Dermis blood vessel endothelial cell (primary cell): ENCODE data around the gene RABAC1. TPM values are rescaled to one million over a fixed set of nuclear protein-coding genes. Genes with fewer than 3 reads are reported as not detected.
"Not testable (repeated sequence)": the region's sequence is repeated elsewhere in the genome, so short reads cannot be mapped to it uniquely, and the experiment has no call there.

Experiments used
- DNase-seq: peaks from one replicate; pipeline ENCODE4 v3.0.0; 2010
- total RNA-seq: library from RNA; depleted of rRNA; stranded (reverse); fragments of >200 nt; gene quantifications from 2 replicates; pipeline ENCODE4 v1.2.3, GENCODE V29; 2014

The RABAC1 gene
- 73.9 and 132 TPM in 2 replicates for total RNA-seq

DNA sequence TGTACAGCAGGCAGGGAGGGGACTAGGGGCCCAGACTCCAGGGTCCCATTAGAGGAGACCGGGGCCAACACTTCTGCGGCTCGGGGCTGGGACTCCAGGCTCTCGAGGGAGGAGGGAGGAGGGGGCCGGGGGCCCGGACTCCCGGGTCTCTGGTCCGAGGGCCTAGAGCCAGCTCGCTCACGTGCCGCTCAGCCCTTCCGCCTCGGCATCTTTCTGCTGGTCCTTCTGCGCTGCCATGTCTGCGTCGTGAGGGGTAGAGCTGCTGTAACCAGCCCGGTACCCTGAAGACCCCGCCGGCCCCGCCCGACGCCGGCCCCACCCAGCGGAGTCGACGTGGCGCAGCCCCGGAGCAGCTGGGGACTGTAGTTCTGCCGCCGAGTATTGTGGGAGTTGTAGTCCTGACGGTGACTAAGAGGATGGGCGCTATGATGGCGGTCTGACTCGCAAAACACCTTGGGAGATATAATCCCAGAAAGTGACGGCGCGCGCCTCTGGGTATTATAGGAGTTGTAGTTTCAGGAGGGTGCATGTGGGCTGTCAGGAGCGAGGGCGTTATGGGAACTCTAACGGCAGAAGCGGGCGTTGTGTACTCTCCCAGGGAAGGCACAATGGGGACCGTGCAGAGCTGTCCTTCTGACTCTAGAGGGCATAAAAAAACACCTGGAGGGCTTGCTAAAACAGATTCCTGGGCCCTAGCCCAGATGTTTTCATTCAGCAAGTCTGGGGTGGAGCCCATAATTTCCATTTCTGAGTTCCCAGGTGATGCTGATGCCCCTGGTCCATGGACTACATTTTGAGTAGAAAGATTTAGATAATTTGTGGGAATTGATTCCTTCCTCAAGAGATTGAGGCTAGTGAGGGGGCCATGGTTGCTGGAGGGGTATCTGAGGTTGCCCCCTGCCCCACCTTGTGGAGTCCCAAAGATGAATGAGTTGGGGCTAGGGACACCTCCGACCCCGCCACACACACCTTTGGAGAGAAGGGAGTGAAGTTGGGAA lies at the start of gene RABAC1:
RABAC1 (minus strand) TSS at position 266 of the 998 bp plus-strand sequence; CDS start at position 237, 29 bp downstream.
- DNase-seq, result peak; percentile 91

DNA sequence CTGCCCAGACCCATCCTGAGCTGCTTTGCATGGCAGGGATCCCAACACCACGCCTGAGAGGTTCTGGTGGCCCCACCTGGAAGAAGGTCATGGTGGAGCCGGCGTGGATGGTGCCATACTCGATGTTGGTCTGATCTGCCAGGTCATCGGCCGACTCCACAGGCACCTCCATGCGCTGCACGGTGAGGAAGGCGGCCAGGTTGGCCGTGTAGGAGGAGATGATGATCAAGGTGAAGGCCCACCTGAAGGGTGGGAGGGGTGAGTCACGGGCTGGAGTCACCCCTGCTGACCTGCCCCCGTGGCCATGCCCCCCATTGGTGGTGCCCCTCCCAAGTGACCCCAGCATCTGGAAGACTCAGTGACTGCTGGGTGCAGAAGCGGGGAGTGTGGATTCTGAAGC lies 47.4 kb upstream of the RABAC1 start:
- no peak for DNase-seq

DNA sequence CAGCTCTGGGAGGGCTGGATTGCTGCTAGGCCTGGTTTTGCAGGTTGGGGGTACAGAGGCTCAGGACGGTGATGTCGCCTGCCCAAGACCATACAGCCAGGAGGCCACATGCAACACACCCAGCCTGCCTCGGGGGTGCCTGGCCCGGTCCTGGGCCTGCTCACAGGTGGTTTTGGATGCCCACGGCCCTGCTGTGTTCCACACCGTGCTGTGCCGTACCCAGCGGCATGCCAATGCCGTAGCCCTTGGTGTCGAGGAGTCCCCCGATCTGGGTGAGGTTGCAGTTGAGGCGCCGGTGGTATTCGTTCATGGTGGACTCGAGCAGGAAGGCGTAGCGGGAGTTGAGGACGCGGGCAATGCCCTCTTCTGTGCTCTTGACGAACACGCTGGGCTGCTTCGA lies 46.4 kb upstream of the RABAC1 start:
- no peak for DNase-seq

GRCh38 chr19:42003506-42004294 lies 44.6 kb upstream of the RABAC1 start:
- DNase-seq, result no peak

- no peak for DNase-seq
Observed at GRCh38 chr19:41999878-42000208, 40.7 kb upstream of the RABAC1 start.

- no peak for DNase-seq
Observed at GRCh38 chr19:41999071-41999877, 40.2 kb upstream of the RABAC1 start.

GRCh38 chr19:41998246-41999020 lies 39.3 kb upstream of the RABAC1 start:
- DNase-seq, result peak; percentile 57

DNA sequence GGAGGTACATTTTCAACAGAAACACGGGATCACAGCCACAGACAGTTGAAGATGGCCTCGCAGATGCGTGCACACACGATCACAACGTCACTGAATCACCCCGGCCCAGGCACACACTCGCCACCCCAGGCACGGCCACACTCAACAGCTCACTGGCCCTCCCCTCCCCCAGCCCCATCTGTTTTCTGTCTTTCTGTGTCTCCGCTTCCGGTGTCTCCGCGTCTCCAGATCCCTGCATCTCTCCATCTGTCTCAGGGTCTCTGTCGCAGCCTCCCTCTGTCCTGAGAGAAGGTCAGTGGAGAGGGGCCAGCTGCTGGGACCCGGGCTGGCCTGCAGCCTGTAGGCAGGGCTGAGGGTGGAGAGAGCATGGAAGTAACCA lies 38.7 kb upstream of the RABAC1 start:
- DNase-seq, result no peak

DNA sequence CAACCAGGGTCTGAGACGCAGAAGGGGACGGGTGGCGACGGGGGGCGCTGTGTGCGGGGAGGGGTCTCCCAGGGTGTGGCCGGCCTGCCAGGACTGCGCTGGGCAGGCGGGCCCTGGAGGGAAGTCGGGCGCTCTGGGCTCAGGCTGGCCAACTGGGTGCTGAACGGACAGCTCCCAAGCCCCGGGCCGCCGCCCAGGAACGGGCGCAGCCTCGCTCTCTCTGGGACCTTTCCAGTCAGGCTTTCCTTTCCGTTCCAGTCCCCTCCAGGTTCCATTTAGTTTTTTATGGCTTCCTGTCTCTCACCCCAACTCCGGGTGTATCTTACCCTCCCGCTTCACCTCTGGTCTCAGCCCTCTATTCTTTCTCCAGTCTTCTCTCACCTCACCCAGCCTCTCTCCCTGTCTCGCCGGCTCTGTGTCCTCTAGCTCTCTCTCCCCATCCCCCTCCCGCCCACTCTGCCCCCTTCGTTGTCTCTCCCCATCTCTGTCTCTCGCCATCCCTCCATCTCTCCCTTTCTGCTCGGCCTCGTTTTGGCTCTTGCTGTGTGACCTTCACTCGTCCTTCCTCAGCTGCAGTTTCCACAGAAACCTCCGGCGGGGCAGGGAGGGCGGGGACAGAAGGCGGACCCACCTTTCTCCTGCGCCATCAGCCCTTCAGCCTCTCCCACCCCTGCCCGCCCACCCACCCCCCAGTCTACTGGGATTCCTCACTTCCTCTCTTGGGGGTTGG lies 38.2 kb upstream of the RABAC1 start:
- DNase-seq, result peak; percentile 53

DNA sequence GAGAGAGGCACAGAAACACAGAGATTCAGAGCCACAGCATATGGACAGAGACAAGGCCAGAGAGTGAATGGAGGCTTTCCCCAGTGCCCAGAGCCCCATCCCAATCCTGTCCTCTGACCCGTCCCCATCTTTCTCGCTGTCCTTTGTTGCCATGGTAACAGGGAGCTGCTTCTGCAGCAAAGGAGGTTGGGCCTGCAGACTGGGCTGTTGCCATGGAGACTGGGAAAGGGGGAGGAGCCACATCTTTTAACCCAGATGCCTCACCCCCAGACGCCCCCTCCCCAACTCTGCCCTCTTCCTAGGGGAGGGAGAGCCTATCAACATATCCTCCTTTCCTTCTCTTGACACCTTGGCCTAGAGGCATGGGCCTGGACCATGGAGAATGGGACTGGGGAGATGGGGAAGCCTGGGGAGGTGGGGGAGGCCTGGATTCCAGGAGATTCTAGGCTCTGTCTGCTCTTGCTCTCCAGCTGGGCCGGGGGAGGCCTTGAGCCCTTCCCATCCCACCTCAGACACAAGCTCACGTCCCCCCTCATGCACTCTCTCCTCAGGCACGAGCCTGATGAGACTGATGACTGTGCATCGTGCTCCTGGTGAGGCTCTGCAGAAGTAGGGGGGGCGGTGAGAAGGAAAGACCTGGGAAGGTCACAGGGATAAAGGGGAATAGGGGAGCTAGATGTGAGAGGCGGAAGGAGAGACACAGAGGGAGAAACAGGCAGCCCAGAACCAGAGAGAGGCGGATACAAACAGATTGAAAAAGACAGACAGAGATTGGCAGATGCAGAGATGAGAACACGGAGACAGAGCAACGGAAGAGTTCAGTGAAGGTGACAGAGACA lies 37.1 kb upstream of the RABAC1 start:
- no peak for DNase-seq

GRCh38 chr19:41994994-41995958 lies 36.2 kb upstream of the RABAC1 start:
- DNase-seq, result no peak

GRCh38 chr19:41994521-41994971 lies 35.4 kb upstream of the RABAC1 start:
- no peak for DNase-seq

- peak; percentile 53 for DNase-seq
Observed at GRCh38 chr19:41993612-41994483, 34.7 kb upstream of the RABAC1 start, which contains the start of gene ATP1A3. TSS of gene ATP1A3 (minus strand) at chr19:41994230. CDS start at chr19:41994076, 154 bp downstream.

GRCh38 chr19:41991925-41992569 lies 32.9 kb upstream of the RABAC1 start:
- not testable (repeated sequence) for DNase-seq

DNA sequence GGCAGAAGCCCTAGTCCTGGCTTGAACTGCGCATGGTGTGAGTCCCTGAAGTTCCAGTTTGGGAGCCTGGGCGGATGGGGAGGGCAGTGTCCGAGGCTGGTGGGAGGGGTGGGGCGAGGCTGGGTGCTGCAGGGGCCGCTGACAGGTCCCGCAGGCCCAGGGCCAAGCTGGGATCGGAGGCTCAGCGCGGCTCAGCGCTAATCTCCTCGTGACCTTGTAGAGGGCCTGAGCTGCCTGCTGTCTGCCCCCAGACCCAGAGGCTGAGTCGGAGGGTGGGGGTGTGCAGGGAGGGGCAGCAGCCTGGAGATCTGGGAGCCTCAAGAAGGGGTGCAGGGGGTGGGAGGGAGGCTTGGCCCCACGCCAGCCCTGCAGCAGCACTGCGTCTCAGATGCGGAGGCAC lies 31.9 kb upstream of the RABAC1 start:
- no peak for DNase-seq

DNA sequence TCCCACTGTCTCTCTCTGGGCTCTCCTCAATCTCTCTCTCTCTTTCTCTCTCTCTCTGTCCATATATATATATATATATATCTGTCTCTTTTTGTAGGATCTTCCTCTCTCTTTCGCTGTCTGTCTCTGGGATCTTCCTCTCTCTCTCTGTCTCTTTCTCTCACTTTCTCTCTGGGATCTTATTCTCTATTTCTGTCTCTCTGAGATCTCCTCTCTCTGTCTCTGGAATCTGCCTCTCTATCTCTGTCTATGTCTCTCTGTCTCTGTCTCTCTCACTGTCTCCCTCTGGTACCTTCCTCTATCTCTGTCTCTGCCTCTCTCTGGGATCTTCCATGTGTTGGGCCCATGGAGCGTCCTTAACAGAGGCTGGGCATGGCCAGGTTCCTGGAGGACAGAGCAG lies 31.5 kb upstream of the RABAC1 start:
- no peak for DNase-seq

- DNase-seq, result no peak
Observed at GRCh38 chr19:41990028-41990427, 30.9 kb upstream of the RABAC1 start.
